HG03108 (cell line): ENCODE data around the gene PLD6.
"Not testable (repeated sequence)": the region's sequence is repeated elsewhere in the genome, so short reads cannot be mapped to it uniquely, and the experiment has no call there.

ENCODE experiments used
- ATAC-seq: cut with Tn5 transposase; IDR thresholded peaks from one replicate; pipeline ENCODE4 v1.9.1; 2021; ENCODE audit warnings: moderate library complexity; ENCODE audit not compliant: unreplicated experiment

Gene PLD6

DNA sequence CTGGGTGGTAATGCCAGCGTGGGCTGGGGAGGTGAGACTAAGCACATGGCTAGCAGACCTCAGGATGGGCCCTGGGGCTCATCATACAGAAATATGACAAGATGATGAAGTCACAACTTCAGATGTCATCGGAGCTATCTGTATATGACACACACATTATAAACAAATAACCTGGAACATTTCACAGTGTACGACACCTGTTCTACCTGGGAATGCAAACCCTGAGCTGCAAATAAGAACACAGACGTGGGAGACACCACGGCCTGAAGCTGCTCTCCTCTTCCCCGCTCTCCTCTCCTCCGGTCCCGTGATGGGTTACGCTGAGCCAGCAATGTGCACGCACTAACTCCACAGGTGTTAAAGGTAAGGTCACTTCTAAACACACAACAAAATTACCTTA lies 4.9 kb downstream of the PLD6 start:
- no peak for ATAC-seq

DNA sequence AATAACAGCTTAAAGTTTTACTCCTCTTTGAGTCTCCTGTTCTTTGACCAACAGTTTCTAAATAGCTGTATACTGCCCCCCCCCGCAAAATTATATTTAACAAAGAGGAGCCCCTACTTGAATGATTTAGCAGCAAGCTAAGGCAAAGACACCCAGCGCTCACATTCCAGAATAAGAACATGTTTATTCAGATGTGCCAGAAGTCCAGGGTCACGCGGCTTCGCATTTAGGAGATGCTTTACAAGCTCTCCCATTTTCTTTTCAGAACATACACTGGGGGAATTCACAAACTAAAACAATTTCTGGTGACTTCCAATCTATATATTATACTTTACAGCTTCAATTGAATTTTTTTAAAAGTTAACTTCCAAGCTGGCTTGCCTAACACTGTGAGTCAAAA lies 5.3 kb downstream of the PLD6 start:
- ATAC-seq: no peak

DNA sequence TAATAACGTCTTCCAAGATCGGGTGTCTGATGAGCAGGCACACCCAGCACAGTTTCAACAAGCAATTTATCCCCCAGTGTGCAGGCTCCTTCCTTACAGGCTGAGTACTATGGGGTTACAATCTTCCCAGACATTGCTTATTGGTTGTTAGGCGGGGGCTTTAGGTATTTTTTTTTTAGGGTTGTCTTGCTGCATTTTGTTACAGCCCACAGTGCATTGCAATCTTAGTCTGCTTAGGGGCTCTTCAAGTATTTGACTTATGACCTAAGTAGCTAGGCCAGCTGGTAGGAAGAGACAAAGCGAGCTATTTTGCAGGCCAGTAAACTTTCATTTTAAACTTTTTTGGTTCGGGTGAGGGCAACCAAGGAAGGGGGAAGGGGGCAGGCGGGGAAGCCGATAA lies 5.8 kb downstream of the PLD6 start:
- no peak for ATAC-seq

DNA sequence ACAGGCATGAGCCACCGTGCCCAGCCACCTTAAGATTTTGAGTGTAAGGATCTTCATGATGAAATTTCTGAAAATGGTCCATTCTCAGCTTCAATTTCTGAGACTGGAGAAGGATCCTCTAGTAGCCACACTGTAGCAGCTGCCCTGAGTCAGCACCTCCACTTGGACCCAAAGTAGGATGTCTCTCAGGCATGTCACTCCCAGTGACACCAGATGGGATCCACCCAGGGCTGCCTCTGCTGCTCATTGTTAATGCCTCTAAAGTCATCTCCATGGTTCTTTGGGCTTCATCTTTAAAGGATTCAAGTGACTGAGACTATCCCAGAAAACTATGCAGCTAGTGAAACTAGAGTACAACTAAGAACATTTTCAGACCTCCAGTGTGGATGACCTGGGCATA lies 7.9 kb downstream of the PLD6 start:
- ATAC-seq: no peak

DNA sequence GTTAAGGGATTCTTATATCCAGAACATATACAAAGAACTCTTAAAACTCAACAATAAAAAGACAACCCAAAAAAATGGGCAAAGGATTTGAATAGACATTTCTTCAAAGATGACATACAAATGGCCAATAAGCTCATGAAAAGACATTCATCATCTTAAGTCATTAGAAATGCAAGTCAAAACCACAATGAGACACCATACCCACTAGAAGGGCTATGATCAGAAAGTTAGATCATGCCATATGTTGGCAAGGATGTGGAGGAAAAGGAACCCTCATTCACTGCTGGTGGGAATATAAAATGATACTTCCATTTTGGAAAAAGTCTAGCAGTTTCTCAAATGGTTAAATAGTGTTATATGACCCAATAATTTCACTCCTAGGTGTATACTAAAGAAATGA lies 9.4 kb downstream of the PLD6 start:
- ATAC-seq: no peak

DNA sequence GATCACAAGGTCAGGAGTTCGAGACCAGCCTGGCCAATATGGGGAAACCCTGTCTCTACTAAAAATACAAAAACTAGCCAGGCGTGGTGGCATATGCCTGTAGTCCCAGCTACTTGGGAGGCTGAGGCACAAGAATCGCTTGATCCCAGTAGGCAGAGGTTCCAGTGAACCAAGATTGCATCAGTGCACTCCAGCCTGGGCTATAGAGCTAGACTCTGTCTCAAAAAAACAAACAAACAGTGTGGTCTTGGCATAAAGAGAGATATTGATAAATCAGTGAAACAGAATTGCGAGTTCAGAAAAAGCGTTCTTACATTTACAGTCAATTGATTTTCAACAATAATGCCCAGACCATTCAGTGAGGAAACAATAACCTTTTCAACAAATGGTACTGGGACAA lies 10.7 kb downstream of the PLD6 start:
- not testable (repeated sequence) for ATAC-seq

DNA sequence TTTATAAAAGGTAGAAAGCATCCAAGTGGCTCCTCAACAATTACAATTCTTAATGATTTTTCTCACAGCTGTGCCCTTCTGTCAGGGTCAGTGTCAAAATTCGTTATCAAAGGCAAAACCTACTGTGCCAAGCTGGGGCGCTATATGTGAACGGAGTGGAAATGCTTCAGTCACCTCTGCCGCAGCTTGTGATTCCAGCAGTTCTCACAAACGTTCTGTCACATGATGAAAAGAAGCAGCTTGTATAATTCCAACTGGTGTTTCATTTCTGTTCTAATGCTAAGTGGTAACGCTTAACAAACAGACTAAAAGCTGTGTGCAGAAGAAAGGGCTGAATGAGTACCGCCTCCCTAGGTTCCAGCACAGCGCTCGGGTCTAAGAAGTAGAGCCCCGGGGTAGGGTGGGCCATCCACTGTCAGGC lies 14.2 kb downstream of the PLD6 start:
- ATAC-seq: no peak

DNA sequence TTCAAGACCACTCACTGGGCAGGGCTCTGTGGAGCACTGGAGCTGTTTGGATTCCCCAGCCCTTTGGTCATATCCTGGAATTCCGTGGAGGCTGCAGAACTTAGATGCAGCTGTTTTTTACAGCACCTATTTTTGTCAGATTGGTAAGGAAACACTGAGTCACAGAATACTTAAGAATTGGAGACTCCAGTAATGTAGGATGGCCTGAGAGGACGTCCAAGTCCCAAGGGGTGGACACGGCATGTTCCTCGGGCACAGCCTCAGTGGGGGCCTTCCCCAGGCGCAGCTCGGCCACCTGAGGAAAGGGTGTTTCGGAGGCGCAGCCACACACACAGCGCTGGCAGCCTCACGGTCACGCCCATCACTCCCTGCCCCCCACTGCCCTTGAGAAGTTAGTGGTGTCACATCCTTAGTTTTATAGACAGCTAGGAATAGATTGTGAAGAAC lies 14.8 kb downstream of the PLD6 start:
- ATAC-seq: no peak

DNA sequence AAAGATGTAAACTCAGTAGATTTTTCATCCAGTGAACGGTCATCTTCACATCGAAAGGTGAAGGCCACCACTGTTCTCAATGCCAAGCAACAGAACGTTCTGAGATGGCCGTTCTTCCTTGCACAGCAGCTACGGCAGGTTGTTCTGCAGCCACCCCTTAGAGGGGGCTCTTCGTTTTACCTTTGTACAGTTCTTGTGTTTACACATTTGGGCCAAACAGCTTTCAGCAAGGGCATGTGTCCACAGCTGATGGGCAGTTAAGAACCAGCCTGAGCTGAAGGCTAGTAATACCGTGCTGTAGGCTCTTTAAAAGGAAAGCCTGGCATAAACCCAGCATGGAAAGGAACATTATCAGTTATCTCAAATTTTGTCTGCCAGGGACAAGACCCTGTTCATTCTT lies 15.9 kb downstream of the PLD6 start:
- no peak for ATAC-seq

DNA sequence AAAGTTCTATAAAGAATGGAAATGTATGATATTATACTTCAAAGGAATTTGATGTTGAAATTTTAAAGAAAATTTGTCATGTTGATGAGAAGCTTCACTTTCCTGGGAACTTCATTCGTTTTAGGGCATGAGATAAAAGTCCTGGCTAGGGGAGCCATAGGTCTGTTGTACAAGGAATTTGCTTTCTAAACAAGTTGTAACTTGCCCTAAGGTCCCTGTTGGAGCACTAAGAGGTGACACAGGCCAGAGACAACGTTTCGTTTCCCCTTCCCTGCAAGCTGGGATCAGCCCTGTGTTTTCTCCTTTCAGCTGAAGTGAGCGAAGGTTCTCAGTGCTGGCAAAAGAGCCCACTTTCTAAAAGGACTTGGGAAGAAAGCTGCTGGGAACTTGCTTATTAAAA lies 16.6 kb downstream of the PLD6 start:
- no peak for ATAC-seq

DNA sequence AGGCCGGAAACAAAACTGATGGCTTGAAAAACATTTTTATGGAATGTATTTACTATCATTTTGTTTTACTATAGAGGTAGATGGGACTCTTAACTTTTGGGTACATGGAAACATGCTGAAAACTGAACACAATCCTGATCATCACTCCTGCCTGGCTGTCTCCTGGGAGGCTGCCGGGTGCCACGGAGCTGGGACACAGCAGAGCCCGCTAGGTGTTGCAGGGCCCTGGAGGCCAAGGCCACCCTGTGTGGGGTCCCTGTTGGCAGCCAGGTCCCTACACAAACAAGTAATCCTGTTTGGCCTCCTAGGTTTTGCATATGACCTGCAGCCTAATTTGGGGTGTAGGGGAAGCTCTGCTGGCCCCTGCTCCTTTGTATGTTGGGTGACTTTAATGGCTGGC lies 17.5 kb downstream of the PLD6 start:
- ATAC-seq: no peak

DNA sequence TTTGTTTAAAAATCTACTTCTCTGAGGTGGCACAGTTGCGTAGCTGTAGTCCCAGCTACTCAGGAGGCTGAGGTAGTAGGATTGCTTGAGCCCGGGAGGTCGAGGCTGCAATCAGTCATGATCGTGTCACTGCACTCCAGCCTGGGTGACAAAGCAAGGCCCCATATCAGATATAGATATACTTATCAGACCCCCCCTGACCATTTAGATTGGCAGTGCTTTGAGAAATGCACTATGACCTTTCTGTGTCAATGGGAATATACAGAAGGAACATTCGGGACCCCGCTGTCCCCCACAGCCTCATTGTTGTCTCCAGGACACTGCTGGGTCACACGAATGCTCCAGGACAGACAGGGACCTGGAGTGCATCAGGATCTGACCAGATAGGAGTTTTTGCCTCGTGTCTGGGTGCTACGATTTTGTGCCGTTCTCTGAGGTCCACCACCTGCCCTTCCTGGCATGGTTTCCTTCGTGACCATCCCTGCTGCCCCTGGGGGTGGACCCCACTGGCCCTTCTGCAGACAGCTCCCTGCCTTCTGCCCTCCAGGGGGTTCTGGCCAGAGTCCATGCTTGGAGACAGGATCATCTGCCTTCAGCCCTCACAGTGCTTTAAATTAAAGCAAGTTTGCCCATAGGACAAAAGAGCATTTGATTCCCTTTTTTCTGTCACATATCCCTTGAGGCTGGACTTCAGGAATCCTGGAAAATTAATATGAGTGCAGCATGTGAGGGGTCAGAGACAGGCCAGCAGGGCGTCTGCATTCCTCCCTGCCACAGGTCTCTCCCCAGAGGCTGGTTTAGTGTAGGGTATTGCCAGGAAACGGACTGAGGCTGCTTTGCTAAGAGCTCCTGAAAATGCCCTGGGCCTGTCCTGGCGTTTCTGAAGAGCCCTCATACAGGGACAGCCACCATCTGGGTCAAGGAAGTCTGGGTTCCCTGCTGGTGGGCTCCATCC lies 19.3 kb downstream of the PLD6 start:
- ATAC-seq: no peak

DNA sequence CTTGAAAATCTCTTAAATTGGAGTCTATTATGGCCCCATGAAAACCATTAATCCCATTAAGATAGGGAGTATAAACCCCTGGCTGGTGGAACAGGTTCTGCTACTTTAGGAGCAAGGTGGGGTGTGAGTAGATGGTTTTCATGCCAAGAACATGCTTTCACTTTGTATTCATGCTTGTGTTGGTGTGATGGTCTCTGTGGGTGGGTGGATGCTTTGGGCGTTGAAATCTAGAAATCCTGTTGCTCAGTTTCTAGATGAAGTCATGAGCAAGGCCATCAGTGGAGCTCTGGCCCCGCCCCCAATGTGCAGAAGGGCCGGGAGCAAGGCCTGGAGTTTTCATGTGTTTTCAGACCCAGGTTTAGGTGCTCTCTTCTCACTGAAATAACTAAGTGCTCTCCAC lies 20.1 kb downstream of the PLD6 start:
- no peak for ATAC-seq

DNA sequence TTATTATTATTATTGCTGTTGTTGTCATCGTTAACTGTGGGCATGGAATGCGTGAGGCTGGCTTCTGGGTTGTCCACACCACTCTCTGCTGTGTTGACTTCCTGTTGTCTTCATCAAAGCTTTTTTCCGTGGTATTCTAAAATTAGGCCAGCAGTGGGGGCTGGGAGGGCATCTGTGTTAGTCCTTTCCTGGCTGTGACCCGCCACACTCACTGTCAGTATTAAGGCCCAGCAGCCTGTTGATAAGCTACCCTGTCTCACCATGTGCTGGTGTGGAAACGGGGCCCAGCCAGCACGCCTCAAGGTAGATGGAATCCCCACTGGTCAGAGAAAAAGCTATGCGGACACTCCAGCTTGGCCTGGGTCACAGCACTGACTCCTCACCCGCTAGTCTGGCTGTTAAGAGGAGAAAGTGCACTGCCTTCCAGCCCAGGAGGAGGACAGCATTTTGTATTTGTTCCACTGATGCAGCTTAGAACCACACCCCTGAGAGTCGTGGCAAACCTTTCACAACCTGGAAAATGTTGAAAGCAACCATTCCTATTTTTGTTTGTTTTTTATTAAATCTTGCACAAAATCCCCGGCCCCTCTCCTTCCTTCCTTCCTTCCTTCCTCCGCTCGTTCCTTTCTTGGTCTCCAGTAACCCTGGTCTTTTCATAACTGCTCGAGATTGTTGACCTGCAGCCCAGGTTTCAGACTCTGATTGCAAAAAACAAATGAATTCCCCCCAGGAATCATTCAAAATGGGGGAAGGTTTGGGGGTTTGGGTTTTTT lies 21.0 kb downstream of the PLD6 start:
- ATAC-seq: not testable (repeated sequence)

DNA sequence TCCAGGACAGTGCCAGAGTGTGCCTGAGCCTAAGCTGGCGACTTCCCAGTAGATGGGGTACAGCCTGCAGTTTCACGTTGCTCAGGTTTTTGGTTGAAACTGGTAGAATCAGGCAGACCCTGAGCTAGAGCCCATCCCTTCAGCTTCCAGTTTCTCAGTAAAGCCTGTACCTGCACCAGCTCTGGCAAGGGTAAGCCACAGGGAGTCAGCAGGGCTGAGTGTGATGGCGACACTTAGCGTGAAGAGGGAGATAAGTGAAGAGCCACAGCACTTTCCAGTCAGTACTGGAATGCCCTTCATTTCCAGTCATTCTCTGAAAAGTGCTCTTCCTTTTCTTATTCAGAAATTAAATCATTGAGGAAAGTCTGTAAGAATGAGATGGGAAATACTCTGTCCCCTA lies 22.4 kb downstream of the PLD6 start:
- ATAC-seq: no peak

DNA sequence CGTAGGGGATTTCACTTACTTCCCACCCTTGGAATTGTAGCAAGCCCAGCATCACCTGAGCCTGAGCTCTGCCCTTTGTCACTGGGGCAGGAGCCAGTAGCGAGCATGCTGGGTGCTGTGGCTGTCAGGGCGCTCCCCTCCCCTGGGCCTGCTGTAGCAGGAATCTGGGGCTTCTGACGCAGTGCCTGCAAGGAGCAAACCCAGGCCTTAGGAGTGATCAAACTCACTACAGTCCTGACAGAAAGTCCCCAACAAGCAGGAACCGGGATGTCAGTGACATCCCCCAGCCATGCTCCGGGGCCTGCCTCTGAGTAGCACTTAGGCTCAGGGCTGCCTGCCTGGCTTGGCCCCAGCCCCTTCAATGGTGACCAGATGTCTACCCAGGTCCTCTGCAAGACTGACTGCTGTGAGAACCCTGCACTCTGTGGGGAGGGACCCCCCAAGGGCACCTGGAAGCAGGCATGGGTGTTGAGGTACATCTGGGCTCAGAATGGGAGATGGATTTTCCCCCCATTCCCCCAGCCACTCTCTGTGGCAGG lies 23.5 kb downstream of the PLD6 start:
- no peak for ATAC-seq

DNA sequence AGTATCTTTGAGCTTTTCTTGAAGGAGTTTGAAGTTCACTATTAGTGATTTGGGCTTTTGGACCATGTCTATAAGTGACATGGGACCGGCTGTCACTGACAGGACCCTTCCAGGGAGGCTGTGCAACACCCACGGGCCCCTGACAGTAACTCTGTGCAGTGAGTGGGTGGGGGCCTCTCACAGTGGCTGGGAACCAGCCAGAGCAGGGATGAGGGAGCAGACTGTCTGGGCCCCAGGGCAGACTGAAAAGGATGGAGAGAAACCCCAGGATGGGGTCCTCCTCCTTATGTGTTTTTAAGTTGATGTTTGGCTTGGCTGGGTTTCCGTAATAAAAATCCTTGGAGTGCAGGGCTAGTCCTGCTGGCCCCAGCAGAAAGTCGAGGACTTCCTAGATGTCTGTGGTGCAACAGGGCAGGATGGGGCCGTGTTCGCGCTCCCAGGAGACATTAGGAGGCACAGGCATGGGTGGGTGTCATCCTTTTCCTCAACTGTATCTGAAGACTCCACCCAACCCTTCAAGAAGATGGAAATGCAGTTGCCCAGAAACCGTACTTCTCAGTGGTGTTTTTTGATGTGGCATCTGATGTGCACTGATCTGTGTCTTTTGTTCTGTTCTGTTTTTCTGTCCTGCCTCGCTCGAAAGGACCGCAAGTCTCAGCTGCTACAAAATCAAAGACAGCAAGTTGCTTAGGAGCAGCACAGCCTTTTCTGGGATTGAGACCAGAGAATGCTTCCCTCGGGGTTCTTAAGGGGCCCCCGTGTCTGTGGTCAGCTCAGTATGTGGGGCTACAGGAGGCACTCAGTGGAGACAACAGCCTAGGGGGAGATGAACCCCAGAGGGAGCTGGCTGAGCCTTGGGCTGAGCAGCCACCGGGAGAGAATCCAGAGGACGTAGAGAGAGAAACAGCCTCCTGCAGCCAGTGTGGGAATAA lies 24.2 kb downstream of the PLD6 start:
- ATAC-seq: peak; percentile 36

DNA sequence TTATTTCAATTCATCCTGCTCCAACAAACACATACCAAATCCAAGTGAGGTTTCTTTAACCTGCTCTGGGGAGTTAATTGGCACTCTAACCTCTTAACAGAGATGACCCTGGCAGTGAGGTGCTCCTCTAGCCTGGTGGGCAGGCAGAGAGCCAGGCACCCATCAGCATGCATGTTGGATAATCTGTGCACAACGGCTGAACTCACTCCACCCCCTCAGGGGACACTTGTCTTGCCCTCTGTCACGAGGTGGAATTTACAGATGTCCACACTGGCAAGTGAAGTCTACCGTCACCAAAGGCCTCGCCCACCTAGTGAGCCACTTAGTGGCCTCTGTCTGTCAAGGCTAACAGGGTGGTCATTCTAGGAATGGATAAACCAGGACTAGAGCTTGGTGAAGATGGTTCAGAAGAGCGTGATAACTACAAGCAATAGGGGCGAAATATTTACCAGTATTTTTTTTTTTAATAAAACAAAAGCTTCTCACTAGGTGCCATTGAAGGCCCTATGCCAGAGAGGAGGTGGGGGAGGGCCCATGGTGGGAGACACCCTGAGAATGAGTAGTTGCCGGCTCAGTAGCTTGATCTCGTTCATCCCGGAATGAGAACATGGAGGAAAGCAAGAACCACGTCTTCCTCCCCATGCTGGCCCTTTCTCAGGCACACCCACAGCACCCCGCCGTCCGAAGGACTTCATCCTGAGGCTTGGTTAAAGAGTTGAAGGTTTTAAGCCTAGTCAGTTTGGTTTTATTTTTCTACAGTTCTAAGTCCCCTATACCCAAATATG lies 25.2 kb downstream of the PLD6 start:
- ATAC-seq: no peak

DNA sequence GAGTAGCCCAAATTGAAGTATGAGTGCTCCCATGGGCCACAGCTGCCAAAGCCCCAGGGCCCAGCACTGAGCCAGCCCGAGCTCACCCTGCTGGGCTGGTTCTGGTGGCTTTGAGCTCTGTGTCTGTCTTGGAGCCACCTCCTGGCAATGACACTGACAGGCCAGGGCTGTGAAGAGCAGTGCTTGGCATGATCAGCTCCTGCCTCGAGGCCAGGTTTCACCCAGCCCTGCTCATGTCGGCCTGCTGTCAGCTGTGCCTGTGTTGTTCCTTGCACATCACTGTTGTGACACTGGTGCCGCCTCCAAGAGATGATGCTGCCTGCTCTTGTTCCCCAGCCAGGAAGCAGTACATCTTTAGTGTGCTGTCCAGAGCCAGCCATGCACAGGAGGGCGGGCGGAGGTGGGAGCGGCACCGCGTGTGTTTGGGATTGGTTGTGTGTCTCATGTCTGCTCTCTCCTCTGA lies 26.0 kb downstream of the PLD6 start:
- no peak for ATAC-seq

DNA sequence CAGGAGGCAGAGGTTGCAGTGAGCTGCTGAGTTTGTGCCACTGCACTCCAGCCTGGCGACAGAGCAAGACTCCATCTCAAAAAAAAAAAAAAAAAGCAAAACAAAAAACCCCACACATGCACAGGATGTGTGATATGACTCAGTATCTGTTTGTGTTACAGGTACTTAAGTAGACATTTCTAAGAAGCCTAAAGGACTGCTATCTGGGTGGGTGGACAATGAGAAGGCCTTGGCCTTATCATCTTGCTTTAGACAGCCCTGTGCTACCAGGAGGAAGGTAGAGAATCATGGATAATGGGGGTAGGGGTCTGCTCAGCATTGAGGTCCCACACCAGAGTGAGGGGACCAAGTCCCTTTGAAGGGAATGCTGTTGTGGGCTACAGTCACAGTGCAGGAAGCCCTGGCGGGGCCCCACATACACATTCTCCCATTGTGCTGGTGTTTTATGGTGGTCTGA lies 26.7 kb downstream of the PLD6 start:
- no peak for ATAC-seq
